Activated T-helper 17 cell treated with anti-CD3 and anti-CD28 coated beads, Interleukin-2, amount 50 U/mL, for 72 hours (primary cell): ENCODE results near the gene HADHB. TPM values are rescaled to one million over a fixed set of nuclear protein-coding genes. Genes with fewer than 3 reads are reported as not detected.

Source experiments
- ATAC-seq: fragments of 150-1000 bp; cut with Tn5 transposase; replicated peaks from 2 replicates; pipeline ENCODE4 v1.10.0; 2021; ENCODE audit warnings: mild to moderate bottlenecking, moderate library complexity
- H3K27ac Mint-ChIP-seq: one replicate; pipeline ENCODE4 v1.8.0; 2022; ENCODE audit warnings: mixed read lengths
- H3K27me3 Mint-ChIP-seq: one replicate; pipeline ENCODE4 v1.8.0; 2022; ENCODE audit warnings: mixed read lengths
- H3K36me3 Mint-ChIP-seq: one replicate; pipeline ENCODE4 v1.8.0; 2022; ENCODE audit warnings: low read depth, mild to moderate bottlenecking, mixed read lengths
- H3K4me1 Mint-ChIP-seq: one replicate; pipeline ENCODE4 v1.8.0; 2022; ENCODE audit warnings: mixed read lengths
- H3K4me3 Mint-ChIP-seq: one replicate; pipeline ENCODE4 v1.8.0; 2022; ENCODE audit warnings: mild to moderate bottlenecking, mixed read lengths
- H3K9me3 Mint-ChIP-seq: one replicate; pipeline ENCODE4 v1.8.0; 2022; ENCODE audit warnings: mixed read lengths
- total RNA-seq, 2 donors: library from RNA; stranded (reverse); gene quantifications; one replicate each; pipeline ENCODE4 v1.2.3, GENCODE V29; 2022

The HADHB gene
- 10 to 100 TPM; 86.2 to 87.0 TPM for total RNA-seq

- Mint-ChIP-seq H3K36me3 (peaks cover 31% of the 10 kb centered on the region), H3K27ac (peak within 1 kb of the TSS; percentile 98), H3K27me3 (no peaks in the 10 kb centered on the region), H3K4me3 (peak within 1 kb of the TSS; percentile 99), H3K9me3 (no peaks in the 10 kb centered on the region), H3K4me1 (peaks cover 29% of the 10 kb centered on the region)
- ATAC-seq: peak; percentile 84
These were observed at the start of gene HADHB, which contains the start of gene HADHA for GRCh38 chr2:26244309-26245230. Gene HADHB (plus strand): TSS chr2:26244939. CDS start chr2:26254255, 9,316 bp downstream. Gene HADHA (minus strand): TSS chr2:26244632. CDS start chr2:26244596, 36 bp downstream.

- Mint-ChIP-seq H3K27ac (peak overlapping the region; percentile 55), H3K36me3 (peaks cover 97% of the 10 kb centered on the region)
- no peak for ATAC-seq
These were observed 49.4 kb upstream of the HADHB start for GRCh38 chr2:26195040-26195984.

GRCh38 chr2:26196683-26197418 is 47.9 kb upstream of the HADHB start:
- no peaks in the 10 kb centered on the region for H3K4me1 Mint-ChIP-seq
- no peaks in the 10 kb centered on the region for H3K27me3 Mint-ChIP-seq
- no peaks in the 10 kb centered on the region for H3K9me3 Mint-ChIP-seq
- H3K36me3 Mint-ChIP-seq: peaks cover 99% of the 10 kb centered on the region
- H3K4me3 Mint-ChIP-seq: no peak overlapping the region
- H3K27ac Mint-ChIP-seq: no peak overlapping the region
- ATAC-seq: no peak

More at GRCh38 chr2:26195040-26195984, 49.4 kb upstream of the HADHB start:
- H3K27me3 Mint-ChIP-seq: no peaks in the 10 kb centered on the region
- no peak overlapping the region for H3K4me3 Mint-ChIP-seq
- no peaks in the 10 kb centered on the region for H3K9me3 Mint-ChIP-seq
- H3K4me1 Mint-ChIP-seq: no peaks in the 10 kb centered on the region

- no peaks in the 10 kb centered on the region for H3K9me3 Mint-ChIP-seq
- peaks cover 99% of the 10 kb centered on the region for H3K36me3 Mint-ChIP-seq
- H3K27ac Mint-ChIP-seq: no peak overlapping the region
- no peak overlapping the region for H3K4me3 Mint-ChIP-seq
- no peak for ATAC-seq
- no peaks in the 10 kb centered on the region for H3K4me1 Mint-ChIP-seq
- no peaks in the 10 kb centered on the region for H3K27me3 Mint-ChIP-seq
These were observed 47.2 kb upstream of the HADHB start for GRCh38 chr2:26197516-26197915.

GRCh38 chr2:26202981-26203490 is 41.7 kb upstream of the HADHB start:
- no peaks in the 10 kb centered on the region for H3K4me1 Mint-ChIP-seq
- no peak overlapping the region for H3K4me3 Mint-ChIP-seq
- peak overlapping the region; percentile 70 for H3K27ac Mint-ChIP-seq
- H3K9me3 Mint-ChIP-seq: no peaks in the 10 kb centered on the region
- no peaks in the 10 kb centered on the region for H3K27me3 Mint-ChIP-seq
- ATAC-seq: no peak
- peaks cover 96% of the 10 kb centered on the region for H3K36me3 Mint-ChIP-seq

GRCh38 chr2:26203906-26204305 is 40.8 kb upstream of the HADHB start:
- ATAC-seq: no peak
- H3K27ac Mint-ChIP-seq: peak overlapping the region; percentile 70
- H3K36me3 Mint-ChIP-seq: peaks cover 97% of the 10 kb centered on the region
- no peaks in the 10 kb centered on the region for H3K4me1 Mint-ChIP-seq
- H3K9me3 Mint-ChIP-seq: no peaks in the 10 kb centered on the region
- no peaks in the 10 kb centered on the region for H3K27me3 Mint-ChIP-seq
- no peak overlapping the region for H3K4me3 Mint-ChIP-seq

GRCh38 chr2:26212011-26212410 is 32.7 kb upstream of the HADHB start:
- Mint-ChIP-seq H3K4me3 (no peak overlapping the region), H3K4me1 (peaks cover 3% of the 10 kb centered on the region), H3K27me3 (no peaks in the 10 kb centered on the region), H3K27ac (no peak overlapping the region), H3K36me3 (peaks cover 93% of the 10 kb centered on the region), H3K9me3 (no peaks in the 10 kb centered on the region)
- ATAC-seq: no peak

- Mint-ChIP-seq H3K4me3 (no peak overlapping the region), H3K27me3 (no peaks in the 10 kb centered on the region), H3K27ac (no peak overlapping the region), H3K9me3 (no peaks in the 10 kb centered on the region), H3K36me3 (peaks cover 93% of the 10 kb centered on the region), H3K4me1 (peaks cover 7% of the 10 kb centered on the region)
- no peak for ATAC-seq
These were observed 30.0 kb upstream of the HADHB start for GRCh38 chr2:26214759-26215158.

- H3K4me3 Mint-ChIP-seq: no peak overlapping the region
- no peaks in the 10 kb centered on the region for H3K27me3 Mint-ChIP-seq
- peaks cover 7% of the 10 kb centered on the region for H3K4me1 Mint-ChIP-seq
- H3K27ac Mint-ChIP-seq: no peak overlapping the region
- H3K9me3 Mint-ChIP-seq: no peaks in the 10 kb centered on the region
- ATAC-seq: no peak
- peaks cover 83% of the 10 kb centered on the region for H3K36me3 Mint-ChIP-seq
These were observed 28.9 kb upstream of the HADHB start for GRCh38 chr2:26215833-26216232.

- Mint-ChIP-seq H3K36me3 (peaks cover 75% of the 10 kb centered on the region), H3K4me1 (peaks cover 7% of the 10 kb centered on the region), H3K27me3 (no peaks in the 10 kb centered on the region), H3K9me3 (no peaks in the 10 kb centered on the region), H3K27ac (no peak overlapping the region), H3K4me3 (no peak overlapping the region)
- ATAC-seq: no peak
These were observed 28.2 kb upstream of the HADHB start for GRCh38 chr2:26216587-26216986.

GRCh38 chr2:26217720-26218119 is 27.0 kb upstream of the HADHB start:
- H3K36me3 Mint-ChIP-seq: peaks cover 68% of the 10 kb centered on the region
- ATAC-seq: no peak
- no peak overlapping the region for H3K4me3 Mint-ChIP-seq
- H3K4me1 Mint-ChIP-seq: peaks cover 7% of the 10 kb centered on the region
- H3K27ac Mint-ChIP-seq: no peak overlapping the region
- H3K27me3 Mint-ChIP-seq: no peaks in the 10 kb centered on the region
- H3K9me3 Mint-ChIP-seq: no peaks in the 10 kb centered on the region

GRCh38 chr2:26223018-26223417 is 21.7 kb upstream of the HADHB start:
- Mint-ChIP-seq H3K27me3 (no peaks in the 10 kb centered on the region), H3K36me3 (peaks cover 62% of the 10 kb centered on the region), H3K9me3 (no peaks in the 10 kb centered on the region), H3K4me3 (no peak overlapping the region), H3K27ac (no peak overlapping the region), H3K4me1 (no peaks in the 10 kb centered on the region)
- no peak for ATAC-seq

- ATAC-seq: no peak
- Mint-ChIP-seq H3K4me1 (no peaks in the 10 kb centered on the region), H3K27me3 (no peaks in the 10 kb centered on the region), H3K9me3 (no peaks in the 10 kb centered on the region), H3K4me3 (no peak overlapping the region), H3K36me3 (peaks cover 62% of the 10 kb centered on the region), H3K27ac (no peak overlapping the region)
These were observed 20.6 kb upstream of the HADHB start for GRCh38 chr2:26224095-26224494.

- ATAC-seq: no peak
These were observed 15.1 kb upstream of the HADHB start for GRCh38 chr2:26229595-26229994.

More at GRCh38 chr2:26229595-26229994, 15.1 kb upstream of the HADHB start:
- Mint-ChIP-seq H3K36me3 (peaks cover 96% of the 10 kb centered on the region), H3K4me1 (no peaks in the 10 kb centered on the region), H3K9me3 (no peaks in the 10 kb centered on the region), H3K4me3 (no peak overlapping the region), H3K27me3 (no peaks in the 10 kb centered on the region), H3K27ac (no peak overlapping the region)
